Measurements from ENCODE around the gene SPTBN5. TPM values are rescaled to one million over a fixed set of nuclear protein-coding genes. Genes with fewer than 3 reads are reported as not detected.

Gene SPTBN5
- total RNA-seq, 1 experiment from 2014 or later, result 0.96 TPM

DNA sequence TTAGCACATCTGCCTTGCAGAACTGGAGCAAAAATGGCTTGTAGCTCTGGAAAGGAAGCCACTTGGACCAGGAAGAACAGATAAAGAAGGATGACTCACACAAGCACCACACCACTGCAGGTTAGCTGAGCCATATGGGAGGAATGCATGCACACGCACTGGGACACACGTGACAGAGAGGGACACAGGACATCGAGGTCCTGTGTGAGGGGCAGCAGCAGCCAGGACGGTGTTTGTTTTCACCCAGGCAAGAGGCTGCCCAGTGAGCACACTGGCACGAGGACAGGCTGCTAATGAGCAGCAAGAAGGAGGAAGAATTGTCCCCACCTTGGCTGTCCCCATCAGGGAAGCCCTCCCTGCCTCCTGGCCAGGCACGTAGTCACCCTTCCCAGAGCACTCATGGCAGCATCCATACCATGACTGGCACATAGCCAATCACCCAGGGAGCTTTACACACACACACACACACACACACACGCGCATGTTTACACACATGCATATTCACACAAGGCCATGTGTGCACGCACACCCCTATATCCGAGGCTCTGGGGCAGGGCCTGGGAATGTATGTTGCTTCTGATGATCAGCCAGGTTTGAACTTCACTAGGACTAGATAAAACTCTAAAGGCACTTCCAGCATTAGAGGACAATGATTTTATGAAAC is 24.0 kb upstream of the SPTBN5 start:
- peak; percentile 97 for ATAC-seq
- no TSS peak for BruUV-seq (replicated peaks)
- POLR2A ChIA-PET, result no interaction called here

DNA sequence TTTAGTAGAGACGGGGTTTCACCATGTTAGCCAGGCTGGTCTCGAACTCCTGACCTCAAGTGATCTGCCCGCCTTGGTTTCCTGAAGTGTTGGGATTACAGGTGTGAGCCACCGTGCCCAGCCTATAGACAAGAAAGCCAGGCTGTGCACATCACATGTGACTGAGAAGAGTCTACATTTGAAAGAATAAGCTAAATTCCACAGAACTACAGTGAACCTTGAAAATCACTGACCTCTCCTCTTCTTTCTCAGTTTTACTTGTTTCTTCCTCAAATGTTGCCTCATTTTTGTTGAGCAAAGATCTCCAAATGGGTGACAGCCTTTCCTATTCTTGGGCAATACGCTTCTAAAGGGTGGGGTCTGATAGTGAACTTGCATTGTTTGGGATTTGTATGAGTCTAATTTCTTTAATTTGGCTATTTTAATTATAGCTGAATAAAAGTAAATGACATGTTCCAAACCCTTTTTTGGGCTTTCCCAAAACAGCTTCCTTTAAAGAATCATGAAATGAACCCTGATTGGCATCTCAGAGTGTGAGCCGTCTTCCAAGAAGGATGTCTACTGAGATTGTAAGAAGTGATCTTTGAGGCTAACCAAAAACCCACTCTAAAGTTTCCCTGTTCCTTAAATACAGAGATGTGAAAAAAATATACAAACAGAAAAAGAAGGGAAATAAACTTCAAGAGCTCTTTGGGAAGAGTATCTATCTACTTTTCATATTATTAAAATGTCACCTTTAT is 21.6 kb upstream of the SPTBN5 start:
- CTCF ChIA-PET, result interaction anchor here (1.0 to 2.9 kb wide), 4 partner anchors 11 to 142 kb away, joined by 3 to 15 read pairs (median 5); partner anchors contain the start of gene MAPKBP1
- Histone ChIP-seq H3K36me3 (ENCODE audit: control insufficient read depth in 1 of 2, insufficient read depth in 2 of 2, low read length in 2 of 2) (peaks cover 2 to 22% of the 10 kb centered on the region in 2 experiments; a peak in 2 of 4 replicates), H4K20me1 (ENCODE audit: insufficient read depth) (no peaks in the 10 kb centered on the region), H3K4me1 (ENCODE audit: control insufficient read depth in 1 of 2, insufficient read depth in 2 of 2, low read length in 2 of 2) (peaks cover 11 to 20% of the 10 kb centered on the region in 2 experiments), H3K9ac (ENCODE audit: low read length) (no peak overlapping the region), H3K9me3 (ENCODE audit: control insufficient read depth in 1 of 2, insufficient read depth in 1 of 2, low read depth in 1 of 2, low read length in 2 of 2) (no peaks in the 10 kb centered on the region), H3K27me3 (ENCODE audit: insufficient read depth, low read length) (no peaks in the 10 kb centered on the region), H3K4me2 (ENCODE audit: low read length) (no peak overlapping the region), H3K79me2 (ENCODE audit: insufficient read depth, low read length) (peaks cover 14% of the 10 kb centered on the region; the same call in 1 of the 2 replicates), H2AFZ (ENCODE audit: low read depth, low read length, poor library complexity, severe bottlenecking) (no peak overlapping the region), H3K9me2 (ENCODE audit: insufficient read depth) (no peaks in the 10 kb centered on the region), H3K4me3 (replicated peaks in 1 of 2; ENCODE audit: low read depth in 1 of 2, low read length in 2 of 2) (no peak overlapping the region), H3K27ac (ENCODE audit: low read depth, low read length) (no peak overlapping the region)
- ATAC-seq (no peak), DNase-seq (ENCODE audit: low read depth, low spot score) (no peak)
- BruUV-seq (replicated peaks), result TSS peak; percentile 8
- RAD21 ChIA-PET (ENCODE audit: low non-redundant PET in 1 of 2, low total read pairs in 2 of 2, uncharacterized antibody in 2 of 2, unreplicated experiment in 2 of 2), result no interaction called here
- POLR2A ChIA-PET, result interaction anchor here (1.3 kb wide), 1 partner anchor 20 kb away, joined by 3 read pairs; no protein-coding TSS in a partner anchor
- intact Hi-C loops (cut with micrococcal nuclease), result no loop called here
- TF ChIP-seq, protein P1, sequence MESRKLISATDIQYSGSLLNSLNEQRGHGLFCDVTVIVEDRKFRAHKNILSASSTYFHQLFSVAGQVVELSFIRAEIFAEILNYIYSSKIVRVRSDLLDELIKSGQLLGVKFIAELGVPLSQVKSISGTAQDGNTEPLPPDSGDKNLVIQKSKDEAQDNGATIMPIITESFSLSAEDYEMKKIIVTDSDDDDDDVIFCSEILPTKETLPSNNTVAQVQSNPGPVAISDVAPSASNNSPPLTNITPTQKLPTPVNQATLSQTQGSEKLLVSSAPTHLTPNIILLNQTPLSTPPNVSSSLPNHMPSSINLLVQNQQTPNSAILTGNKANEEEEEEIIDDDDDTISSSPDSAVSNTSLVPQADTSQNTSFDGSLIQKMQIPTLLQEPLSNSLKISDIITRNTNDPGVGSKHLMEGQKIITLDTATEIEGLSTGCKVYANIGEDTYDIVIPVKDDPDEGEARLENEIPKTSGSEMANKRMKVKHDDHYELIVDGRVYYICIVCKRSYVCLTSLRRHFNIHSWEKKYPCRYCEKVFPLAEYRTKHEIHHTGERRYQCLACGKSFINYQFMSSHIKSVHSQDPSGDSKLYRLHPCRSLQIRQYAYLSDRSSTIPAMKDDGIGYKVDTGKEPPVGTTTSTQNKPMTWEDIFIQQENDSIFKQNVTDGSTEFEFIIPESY (IDR thresholded peaks at IDR 0.05; ENCODE audit: extremely low read depth, insufficient replicate concordance, low read length), result no peak
- TF ChIP-seq ZFX (IDR thresholded peaks at IDR 0.05), result no peak
- TF ChIP-seq, protein P2, sequence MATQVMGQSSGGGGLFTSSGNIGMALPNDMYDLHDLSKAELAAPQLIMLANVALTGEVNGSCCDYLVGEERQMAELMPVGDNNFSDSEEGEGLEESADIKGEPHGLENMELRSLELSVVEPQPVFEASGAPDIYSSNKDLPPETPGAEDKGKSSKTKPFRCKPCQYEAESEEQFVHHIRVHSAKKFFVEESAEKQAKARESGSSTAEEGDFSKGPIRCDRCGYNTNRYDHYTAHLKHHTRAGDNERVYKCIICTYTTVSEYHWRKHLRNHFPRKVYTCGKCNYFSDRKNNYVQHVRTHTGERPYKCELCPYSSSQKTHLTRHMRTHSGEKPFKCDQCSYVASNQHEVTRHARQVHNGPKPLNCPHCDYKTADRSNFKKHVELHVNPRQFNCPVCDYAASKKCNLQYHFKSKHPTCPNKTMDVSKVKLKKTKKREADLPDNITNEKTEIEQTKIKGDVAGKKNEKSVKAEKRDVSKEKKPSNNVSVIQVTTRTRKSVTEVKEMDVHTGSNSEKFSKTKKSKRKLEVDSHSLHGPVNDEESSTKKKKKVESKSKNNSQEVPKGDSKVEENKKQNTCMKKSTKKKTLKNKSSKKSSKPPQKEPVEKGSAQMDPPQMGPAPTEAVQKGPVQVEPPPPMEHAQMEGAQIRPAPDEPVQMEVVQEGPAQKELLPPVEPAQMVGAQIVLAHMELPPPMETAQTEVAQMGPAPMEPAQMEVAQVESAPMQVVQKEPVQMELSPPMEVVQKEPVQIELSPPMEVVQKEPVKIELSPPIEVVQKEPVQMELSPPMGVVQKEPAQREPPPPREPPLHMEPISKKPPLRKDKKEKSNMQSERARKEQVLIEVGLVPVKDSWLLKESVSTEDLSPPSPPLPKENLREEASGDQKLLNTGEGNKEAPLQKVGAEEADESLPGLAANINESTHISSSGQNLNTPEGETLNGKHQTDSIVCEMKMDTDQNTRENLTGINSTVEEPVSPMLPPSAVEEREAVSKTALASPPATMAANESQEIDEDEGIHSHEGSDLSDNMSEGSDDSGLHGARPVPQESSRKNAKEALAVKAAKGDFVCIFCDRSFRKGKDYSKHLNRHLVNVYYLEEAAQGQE (IDR thresholded peaks at IDR 0.05; ENCODE audit: low read depth), result no peak
- no peak for TF ChIP-seq EGR1 (IDR thresholded peaks at IDR 0.05; ENCODE audit: low read depth)
- TF ChIP-seq FOSL1 (IDR thresholded peaks at IDR 0.05; ENCODE audit: low read depth), result no peak
- no peak for TF ChIP-seq SRF (IDR thresholded peaks at IDR 0.05; ENCODE audit: low read depth)

More for the DNA sequence above, 24.0 kb upstream of the SPTBN5 start:
- H3K36me3 ChIP-seq (ENCODE audit: control insufficient read depth in 1 of 2, insufficient read depth in 2 of 2, low read length in 2 of 2), result peaks cover 2 to 27% of the 10 kb centered on the region in 2 experiments; a peak in 2 of 4 replicates
- H3K9ac ChIP-seq (ENCODE audit: low read length), result peak overlapping the region; percentile 51
- peak overlapping the region; percentile 58 for H3K27ac ChIP-seq (ENCODE audit: low read depth, low read length)
- DNase-seq (ENCODE audit: low read depth, low spot score), result peak; percentile 57
- no peak overlapping the region for H2AFZ ChIP-seq (ENCODE audit: low read depth, low read length, poor library complexity, severe bottlenecking)
- H3K79me2 ChIP-seq (ENCODE audit: insufficient read depth, low read length), result peaks cover 22% of the 10 kb centered on the region; the same call in 1 of the 2 replicates
- ChIA-PET RAD21 (ENCODE audit: low non-redundant PET in 1 of 2, low total read pairs in 2 of 2, uncharacterized antibody in 2 of 2, unreplicated experiment in 2 of 2) (no interaction called here), CTCF (interaction anchor here (2.9 kb wide), 1 partner anchor 13 kb away, joined by 15 read pairs; no protein-coding TSS in a partner anchor)
- intact Hi-C loops (cut with micrococcal nuclease), result no loop called here
- no peak overlapping the region; a peak in 1 of 4 replicates for H3K4me3 ChIP-seq (replicated peaks in 1 of 2; ENCODE audit: low read depth in 1 of 2, low read length in 2 of 2)
- peak overlapping the region; percentile 66 for H3K4me2 ChIP-seq (ENCODE audit: low read length)
- no peaks in the 10 kb centered on the region for H3K9me3 ChIP-seq (ENCODE audit: control insufficient read depth in 1 of 2, insufficient read depth in 1 of 2, low read depth in 1 of 2, low read length in 2 of 2)
- no peaks in the 10 kb centered on the region for H3K9me2 ChIP-seq (ENCODE audit: insufficient read depth)
- TF ChIP-seq, protein P3, sequence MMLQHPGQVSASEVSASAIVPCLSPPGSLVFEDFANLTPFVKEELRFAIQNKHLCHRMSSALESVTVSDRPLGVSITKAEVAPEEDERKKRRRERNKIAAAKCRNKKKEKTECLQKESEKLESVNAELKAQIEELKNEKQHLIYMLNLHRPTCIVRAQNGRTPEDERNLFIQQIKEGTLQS (IDR thresholded peaks at IDR 0.05), result no peak
- TF ChIP-seq SP1 (IDR thresholded peaks at IDR 0.05; ENCODE audit: low read depth) (peak; percentile 71), ELF1 (IDR thresholded peaks at IDR 0.05; ENCODE audit: borderline replicate concordance, low read depth) (no peak), EZH2 (IDR thresholded peaks at IDR 0.05) (no peak), CBX3 (IDR thresholded peaks at IDR 0.05; ENCODE audit: low read depth) (peak; percentile 86; the same call in 1 of the 2 replicates), POLR2AphosphoS5 (IDR thresholded peaks at IDR 0.05; ENCODE audit: low read depth, low read length) (peak; percentile 36; the same call in 1 of the 2 replicates), JUND (IDR thresholded peaks at IDR 0.05) (peak; percentile 88), FOSL1 (IDR thresholded peaks at IDR 0.05; ENCODE audit: low read depth) (peak; percentile 89)
- TF ChIP-seq, protein P4, sequence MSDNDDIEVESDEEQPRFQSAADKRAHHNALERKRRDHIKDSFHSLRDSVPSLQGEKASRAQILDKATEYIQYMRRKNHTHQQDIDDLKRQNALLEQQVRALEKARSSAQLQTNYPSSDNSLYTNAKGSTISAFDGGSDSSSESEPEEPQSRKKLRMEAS (IDR thresholded peaks at IDR 0.05), result peak; percentile 97
- H3K4me1 ChIP-seq (ENCODE audit: control insufficient read depth in 1 of 2, insufficient read depth in 2 of 2, low read length in 2 of 2), result peaks cover 11 to 26% of the 10 kb centered on the region in 2 experiments
- no peaks in the 10 kb centered on the region for H3K27me3 ChIP-seq (ENCODE audit: insufficient read depth, low read length)
- H4K20me1 ChIP-seq (ENCODE audit: insufficient read depth), result no peaks in the 10 kb centered on the region

Measured in HCT116 (cell line).